Activated T-helper 2 cell treated with anti-CD3 and anti-CD28 coated beads, Interferon-gamma antibody, Interleukin-2, Interleukin-4, amounts not matched to agents 10 μg/mL and 5 μg/mL and 100 μg/mL, durations not matched to agents 14 hours and 24 hours and 36 hours (primary cell): ENCODE results near the gene MYBPC2. TPM values are rescaled to one million over a fixed set of nuclear protein-coding genes. Genes with fewer than 3 reads are reported as not detected.

Source experiments
- DNase-seq: peaks from one replicate; pipeline ENCODE4 v3.0.0; 2021; ENCODE audit warnings: low spot score
- H3K27ac Mint-ChIP-seq: one replicate; pipeline ENCODE4 v1.8.0; 2021; ENCODE audit warnings: mixed read lengths
- H3K27me3 Mint-ChIP-seq: one replicate; pipeline ENCODE4 v1.8.0; 2021; ENCODE audit warnings: low read depth, mixed read lengths
- H3K36me3 Mint-ChIP-seq: one replicate; pipeline ENCODE4 v1.8.0; 2021; ENCODE audit warnings: low read depth, mixed read lengths
- H3K4me1 Mint-ChIP-seq: one replicate; pipeline ENCODE4 v1.8.0; 2021; ENCODE audit warnings: low read depth, mixed read lengths
- H3K4me3 Mint-ChIP-seq: one replicate; pipeline ENCODE4 v1.8.0; 2021; ENCODE audit warnings: low read depth, mild to moderate bottlenecking, moderate library complexity, mixed read lengths
- H3K9me3 Mint-ChIP-seq: one replicate; pipeline ENCODE4 v1.8.0; 2021; ENCODE audit warnings: mixed read lengths
- intact Hi-C: fragments of 100-400 bp; cut with micrococcal nuclease; formaldehyde crosslinking; loops from one replicate; pipeline ENCODE4 v1.15.1; 2023
- total RNA-seq: library from RNA; stranded (reverse); gene quantifications from 2 replicates; pipeline ENCODE4 v1.2.3, GENCODE V29; 2022

The MYBPC2 gene
- total RNA-seq, 1 donor from 2014 or later, result 0.25 TPM

DNA sequence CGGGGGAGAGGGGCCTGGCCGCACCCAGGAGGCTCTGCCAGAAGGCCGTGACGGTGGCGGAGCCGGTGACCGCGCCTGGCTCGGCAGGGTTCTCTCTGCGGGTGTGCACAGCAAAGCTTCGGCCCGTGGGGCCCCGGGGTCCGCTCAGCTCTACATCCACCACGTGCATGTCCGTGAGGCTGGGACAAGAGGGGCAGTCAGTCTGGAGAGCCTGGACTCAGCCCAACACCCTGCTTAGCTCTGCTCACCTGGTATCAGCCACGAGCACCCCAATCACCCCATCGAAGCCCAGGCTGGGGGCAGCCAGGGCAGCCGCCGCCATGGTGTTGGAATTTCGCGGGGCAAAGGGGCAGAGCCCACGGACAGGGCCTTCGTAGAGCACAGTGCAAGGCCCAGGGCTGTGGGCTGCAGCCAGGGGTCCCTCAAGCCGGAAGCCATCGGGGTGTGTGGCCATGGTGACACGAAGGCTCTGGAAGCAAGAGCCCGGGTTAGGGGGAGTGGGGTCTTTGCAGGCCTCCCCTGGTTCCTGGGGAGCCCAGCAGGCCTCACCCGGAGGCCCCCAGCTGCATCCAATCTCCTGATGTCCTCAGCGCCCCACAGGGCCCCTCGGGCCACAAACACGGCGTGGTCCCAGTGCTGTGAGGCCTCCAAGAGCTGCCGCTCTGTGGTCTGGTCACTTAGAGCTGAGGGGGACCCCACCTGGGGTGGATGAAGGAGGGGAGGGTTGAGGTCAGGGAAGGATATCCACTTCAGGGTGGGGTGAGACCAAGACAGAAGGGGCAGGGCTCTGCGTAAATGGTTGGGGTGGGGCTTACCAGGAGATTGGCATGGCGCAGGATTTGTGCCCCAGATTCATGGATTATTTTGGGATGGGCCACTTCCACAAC, 79.7 kb downstream of the MYBPC2 start:
- H3K4me3 Mint-ChIP-seq, result peak overlapping the region; percentile 90
- no peak overlapping the region for H3K27ac Mint-ChIP-seq
- intact Hi-C loops, result loop anchor here (10.0 kb wide), 1 partner anchor 292 kb away; no protein-coding TSS in a partner anchor
- H3K27me3 Mint-ChIP-seq, result no peaks in the 10 kb centered on the region
- no peaks in the 10 kb centered on the region for H3K9me3 Mint-ChIP-seq
- peaks cover 9% of the 10 kb centered on the region for H3K4me1 Mint-ChIP-seq
- H3K36me3 Mint-ChIP-seq, result peaks cover 12% of the 10 kb centered on the region
- DNase-seq, result no peak

- no peak overlapping the region for H3K4me3 Mint-ChIP-seq
- intact Hi-C loops, result loop anchor here (10.0 kb wide), 1 partner anchor 292 kb away; no protein-coding TSS in a partner anchor
- no peaks in the 10 kb centered on the region for H3K9me3 Mint-ChIP-seq
- no peaks in the 10 kb centered on the region for H3K27me3 Mint-ChIP-seq
- no peak for DNase-seq
- peaks cover 9% of the 10 kb centered on the region for H3K36me3 Mint-ChIP-seq
- no peak overlapping the region for H3K27ac Mint-ChIP-seq
- peaks cover 9% of the 10 kb centered on the region for H3K4me1 Mint-ChIP-seq
Measured at GRCh38 chr19:50512999-50513745, 80.5 kb downstream of the MYBPC2 start.

GRCh38 chr19:50513746-50514345, 81.2 kb downstream of the MYBPC2 start, which contains the start of gene ASPDH:
Gene ASPDH, minus strand, starts transcription at chr19:50513913. Its CDS starts 90 bp downstream, at chr19:50513823.
- H3K27me3 Mint-ChIP-seq, result no peaks in the 10 kb centered on the region
- no peak for DNase-seq
- peak within 1 kb of the TSS; percentile 15 for H3K27ac Mint-ChIP-seq
- H3K4me3 Mint-ChIP-seq, result no peak within 1 kb of the TSS
- intact Hi-C loops, result loop anchor here (10.0 kb wide), 1 partner anchor 291 kb away; no protein-coding TSS in a partner anchor
- peaks cover 6% of the 10 kb centered on the region for H3K4me1 Mint-ChIP-seq
- H3K36me3 Mint-ChIP-seq, result peaks cover 7% of the 10 kb centered on the region
- H3K9me3 Mint-ChIP-seq, result no peaks in the 10 kb centered on the region

GRCh38 chr19:50514346-50515167, 81.9 kb downstream of the MYBPC2 start:
- no peaks in the 10 kb centered on the region for H3K9me3 Mint-ChIP-seq
- peaks cover 6% of the 10 kb centered on the region for H3K4me1 Mint-ChIP-seq
- H3K27ac Mint-ChIP-seq, result peak overlapping the region; percentile 15
- no peaks in the 10 kb centered on the region for H3K27me3 Mint-ChIP-seq
- no peak for DNase-seq
- intact Hi-C loops, result loop anchor here (10.0 kb wide), 1 partner anchor 290 kb away; no protein-coding TSS in a partner anchor
- H3K4me3 Mint-ChIP-seq, result no peak overlapping the region
- peaks cover 3% of the 10 kb centered on the region for H3K36me3 Mint-ChIP-seq

- Mint-ChIP-seq H3K9me3 (no peaks in the 10 kb centered on the region), H3K27me3 (no peaks in the 10 kb centered on the region), H3K36me3 (peaks cover 3% of the 10 kb centered on the region), H3K4me1 (peaks cover 6% of the 10 kb centered on the region), H3K27ac (no peak overlapping the region), H3K4me3 (no peak overlapping the region)
- no peak for DNase-seq
- intact Hi-C loops, result loop anchor here (10.0 kb wide), 1 partner anchor 290 kb away; no protein-coding TSS in a partner anchor
Measured at GRCh38 chr19:50515168-50515561, 82.5 kb downstream of the MYBPC2 start.

Other genes with a start within 250 kb of the MYBPC2 start
- gene MYH14, start 229.3 kb upstream of the MYBPC2 start, total RNA-seq, result not detected in 2 replicates
- 17.6 and 19.2 TPM in 2 replicates for gene KCNC3, start 103.5 kb upstream of the MYBPC2 start, total RNA-seq
- 5.1 and 5.5 TPM in 2 replicates for gene NAPSA, start 67.3 kb upstream of the MYBPC2 start, total RNA-seq
- 76.1 and 79.9 TPM in 2 replicates for gene NR1H2, start 56.4 kb upstream of the MYBPC2 start, total RNA-seq
- gene POLD1, start 48.5 kb upstream of the MYBPC2 start, total RNA-seq, result 153 and 162 TPM in 2 replicates
- gene SPIB, start 14.0 kb upstream of the MYBPC2 start, total RNA-seq, result 0.66 and 0.80 TPM in 2 replicates
- 76.0 and 76.2 TPM in 2 replicates for gene EMC10, start 43.6 kb downstream of the MYBPC2 start, total RNA-seq
- 0.28 and 0.82 TPM in 2 replicates for gene GARIN5A, start 44.0 kb downstream of the MYBPC2 start, total RNA-seq
- 39.9 and 43.6 TPM in 2 replicates for gene JOSD2, start 78.3 kb downstream of the MYBPC2 start, total RNA-seq
- gene ASPDH, start 81.0 kb downstream of the MYBPC2 start, total RNA-seq, result not detected in 2 replicates
- 0.18 TPM in 1 of 2 replicates, not detected in the other for gene LRRC4B, start 135.5 kb downstream of the MYBPC2 start, total RNA-seq
- 0.07 TPM in 1 of 2 replicates, not detected in the other for gene SYT3, start 207.0 kb downstream of the MYBPC2 start, total RNA-seq
- gene C19orf81, start 216.6 kb downstream of the MYBPC2 start, total RNA-seq, result 1.5 TPM in 1 of 2 replicates, not detected in the other